SK-N-SH (cell line): ENCODE measurements around the gene BAIAP2. TPM values are rescaled to one million over a fixed set of nuclear protein-coding genes. Genes with fewer than 3 reads are reported as not detected.
A peak's percentile ranks its signal among the peaks of the same experiment; 100 is the strongest.

Experiments
- CTCF ChIA-PET: fragments of 300-600, 350-600 bp; formaldehyde crosslinking; extraction: SDS; loops from one replicate; lab custom pipeline; 2021; lab: Yijun Ruan, JAX
- POLR2A ChIA-PET: fragments of 350-600 bp; sonication (Branson Sonifier 250); formaldehyde crosslinking; extraction: SDS; loops from one replicate; lab custom pipeline; 2020; ENCODE audit warnings: antibody characterized with exemption, inconsistent platforms; lab: Yijun Ruan, JAX
- DNase-seq: peaks from one replicate; pipeline ENCODE4 v3.0.0; 2012
- H2AFZ ChIP-seq: fragments of 200-600 bp; sonication (generic); 2 replicates; pipeline ENCODE4 v1.8.1; 2016; ENCODE audit warnings: antibody characterized with exemption, mild to moderate bottlenecking, low read depth
- H3F3A ChIP-seq: fragments of 200-600 bp; sonication (generic); replicated peaks from 2 replicates; pipeline ENCODE3; 2016; ENCODE audit warnings: antibody characterized with exemption, mild to moderate bottlenecking; ENCODE audit not compliant: insufficient read depth
- H3K27ac ChIP-seq, 2 experiments: fragments of 200-500 bp in 1 of 2; fragments of 200-600 bp in 1 of 2; sonication (Bioruptor generic) in 1 of 2; sonication (generic), shearing (Covaris generic) in 1 of 2; 2 replicates each; pipeline versions ENCODE4 v1.5.1 to v1.6.1; 2014 to 2016; ENCODE audit warnings: low read depth in 2 of 2, inconsistent platforms in 1 of 2, low read length in 1 of 2, mild to moderate bottlenecking in 1 of 2, mixed read lengths in 1 of 2
- H3K27me3 ChIP-seq: fragments of 200-600 bp; sonication (generic), shearing (Covaris generic); 2 replicates; pipeline ENCODE4 v1.6.1; 2016; ENCODE audit warnings: mixed run types; ENCODE audit not compliant: insufficient read depth
- H3K36me3 ChIP-seq, 2 experiments: fragments of 200-500 bp in 1 of 2; fragments of 200-600 bp in 1 of 2; sonication (Bioruptor generic) in 1 of 2; sonication (generic) in 1 of 2; replicated peaks in 1 of 2; 2 replicates each; pipeline versions ENCODE3 to v1.5.1; 2014 to 2016; ENCODE audit warnings: low read length in 1 of 2, mild to moderate bottlenecking in 1 of 2; ENCODE audit not compliant: insufficient read depth in 2 of 2, control insufficient read depth in 1 of 2
- H3K4me1 ChIP-seq, 2 experiments: fragments of 200-500 bp in 1 of 2; fragments of 200-600 bp in 1 of 2; sonication (Bioruptor generic) in 1 of 2; sonication (generic), shearing (Covaris generic) in 1 of 2; 2 replicates each; pipeline versions ENCODE4 v1.5.1 to v1.6.1; 2014 to 2016; ENCODE audit warnings: low read depth in 1 of 2, low read length in 1 of 2, mixed run types in 1 of 2; ENCODE audit not compliant: insufficient read depth in 2 of 2, control insufficient read depth in 1 of 2
- H3K4me2 ChIP-seq: fragments of 200-600 bp; sonication (generic), shearing (Covaris generic); 2 replicates; pipeline ENCODE4 v1.6.1; 2017; ENCODE audit warnings: mixed run types
- H3K4me3 ChIP-seq, 2 experiments: fragments of 200-500 bp in 1 of 2; fragments of 200-600 bp in 1 of 2; sonication (Bioruptor generic) in 1 of 2; sonication (generic), shearing (Covaris generic) in 1 of 2; 2 replicates each; pipeline versions ENCODE4 v1.5.1 to v1.8.1; 2014 to 2016; ENCODE audit warnings: low read depth in 2 of 2, inconsistent platforms in 1 of 2, low read length in 1 of 2, mild to moderate bottlenecking in 1 of 2, mixed read lengths in 1 of 2, moderate library complexity in 1 of 2
- H3K79me2 ChIP-seq: fragments of 200-600 bp; sonication (generic); 2 replicates; pipeline ENCODE4 v1.8.1; 2017; ENCODE audit warnings: mild to moderate bottlenecking; ENCODE audit not compliant: insufficient read depth
- H3K9ac ChIP-seq: fragments of 200-600 bp; sonication (generic); 2 replicates; pipeline ENCODE4 v1.6.1; 2017; ENCODE audit warnings: mixed run types
- H3K9me2 ChIP-seq: fragments of 200-600 bp; sonication (generic); 2 replicates; pipeline ENCODE4 v1.6.1; 2017; ENCODE audit warnings: mixed run types
- H3K9me3 ChIP-seq: fragments of 200-600 bp; sonication (generic); 2 replicates; pipeline ENCODE4 v1.6.1; 2017; ENCODE audit warnings: mixed run types, mild to moderate bottlenecking, moderate library complexity
- H4K20me1 ChIP-seq: fragments of 200-600 bp; sonication (generic); 2 replicates; pipeline ENCODE4 v1.6.1; 2017; ENCODE audit warnings: mild to moderate bottlenecking, mixed run types; ENCODE audit not compliant: insufficient read depth
- CHD2 ChIP-seq: fragments of 150-350 bp; IDR thresholded peaks from 2 replicates; pipeline ENCODE4 v1.6.1; 2018; ENCODE audit warnings: low read length; ENCODE audit not compliant: partially characterized antibody
- ELF1 ChIP-seq: IDR thresholded peaks from 2 replicates; pipeline ENCODE4 v1.4.0; 2012
- EZH2phosphoT487 ChIP-seq: fragments of 200-600 bp; sonication (generic); IDR thresholded peaks from 2 replicates; pipeline ENCODE4 v1.6.1; 2017; ENCODE audit warnings: low read depth, mixed run types, mild to moderate bottlenecking, antibody characterized with exemption, moderate library complexity, borderline replicate concordance
- GATA2 ChIP-seq: sonication (generic); formaldehyde crosslinking; IDR thresholded peaks from 2 replicates; pipeline ENCODE4 v1.5.0; 2020; ENCODE audit warnings: mild to moderate bottlenecking, missing genetic modification reagents
- JUND ChIP-seq: IDR thresholded peaks from 2 replicates; pipeline ENCODE4 v1.4.0; 2012
- MXI1 ChIP-seq: IDR thresholded peaks from 2 replicates; pipeline ENCODE4 v1.6.1; 2012; ENCODE audit warnings: mild to moderate bottlenecking, low read depth, low read length, improper control_type of control experiment
- NFIC ChIP-seq: IDR thresholded peaks from 2 replicates; pipeline ENCODE4 v1.4.0; 2012; ENCODE audit warnings: borderline replicate concordance
- NRF1 ChIP-seq: IDR thresholded peaks from 2 replicates; pipeline ENCODE4 v1.6.1; 2012; ENCODE audit warnings: low read depth, mild to moderate bottlenecking, low read length
- POLR2AphosphoS5 ChIP-seq: IDR thresholded peaks from 2 replicates; pipeline ENCODE4 v1.6.1; 2012; ENCODE audit warnings: low read depth, low read length
- RAD21 ChIP-seq: IDR thresholded peaks from 2 replicates; pipeline ENCODE4 v1.6.1; 2012; ENCODE audit warnings: mild to moderate bottlenecking, low read length
- SMC3 ChIP-seq: IDR thresholded peaks from 2 replicates; pipeline ENCODE4 v1.6.1; 2012; ENCODE audit warnings: low read depth, low read length, improper control_type of control experiment
- TCF12 ChIP-seq: IDR thresholded peaks from 2 replicates; pipeline ENCODE4 v1.4.0; 2012
- WGBS: methylation state at CpG from one replicate; pipeline ENCODE4 v1.1.6; 2017; ENCODE audit warnings: low lambda C conversion rate; 5-methylcytosine and 5-hydroxymethylcytosine counted together
- polyA plus RNA-seq, 3 experiments: library from polyadenylated mRNA; depleted of rRNA; stranded (reverse); fragments of >200 nt; gene quantifications; 2 replicates each; pipeline ENCODE4 v1.2.3, GENCODE V29; 2012
- TF ChIP-seq, protein P1 (sequence below): IDR thresholded peaks from 2 replicates; pipeline ENCODE4; 2012
- TF ChIP-seq, protein P2 (sequence below): fragments of 150-350 bp; IDR thresholded peaks from 2 replicates; pipeline ENCODE4 v1.6.1; 2017; ENCODE audit warnings: antibody characterized with exemption, low read length, low read depth, borderline replicate concordance

BAIAP2 gene
- polyA plus RNA-seq, 1 of the 3 experiments (the other 2 are of a cell fraction): 19.8 TPM

DNA sequence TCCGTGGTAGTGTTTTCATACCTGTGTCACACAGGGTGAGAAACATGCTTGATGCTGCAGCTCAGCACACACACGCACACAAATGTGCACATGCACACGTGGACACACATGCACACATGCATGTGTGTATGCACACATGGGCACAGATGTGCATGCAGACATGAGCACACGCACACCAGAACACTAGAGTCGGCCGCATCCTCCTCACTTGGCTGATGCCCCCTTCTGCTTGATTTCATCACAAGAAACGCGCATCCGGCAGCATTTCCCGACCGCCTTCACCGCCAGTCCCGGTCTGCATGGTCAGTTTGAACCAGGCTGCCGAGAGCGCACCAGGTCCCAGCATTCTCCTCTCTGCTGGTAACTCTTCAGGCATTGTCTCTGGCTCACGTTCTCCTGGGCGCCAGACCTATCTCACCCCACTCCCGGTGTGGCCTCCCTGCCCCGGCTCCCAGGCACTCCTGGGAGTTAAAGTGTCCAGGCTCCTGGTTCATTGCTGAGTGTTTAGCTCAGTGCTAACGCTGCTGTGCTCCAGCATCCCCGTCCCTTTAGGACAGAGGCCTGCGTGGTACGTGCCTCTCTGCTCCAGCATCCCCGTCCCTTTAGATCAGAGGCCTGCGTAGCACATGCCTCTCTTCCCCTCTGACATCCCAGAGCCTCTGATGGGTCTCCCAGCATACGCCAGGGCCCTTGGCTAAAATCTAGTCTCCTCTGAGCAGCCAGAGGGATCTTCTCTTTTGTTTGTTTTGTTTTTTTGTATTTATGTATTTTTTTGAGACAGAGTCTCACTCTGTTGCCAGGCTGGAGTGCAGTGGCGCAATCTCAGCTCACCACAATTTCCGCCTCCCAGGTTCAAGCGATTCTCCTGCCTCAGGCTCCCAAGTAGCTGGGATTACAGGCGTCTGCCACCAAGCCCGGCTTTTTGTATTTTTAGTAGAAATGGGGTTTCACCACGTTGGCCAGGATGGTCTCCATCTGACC lies 16.0 kb downstream of the BAIAP2 start:
- Histone ChIP-seq H3K4me2 (no peak overlapping the region), H3K27ac (no peak overlapping the region), H3K9me2 (no peaks in the 10 kb centered on the region), H3K9me3 (no peaks in the 10 kb centered on the region), H3K4me3 (no peak overlapping the region), H3K36me3 (no peaks in the 10 kb centered on the region), H3K4me1 (peaks cover under 1 to 39% of the 10 kb centered on the region in 2 experiments; a peak in 1 of 4 replicates), H2AFZ (no peak overlapping the region), H3K27me3 (no peaks in the 10 kb centered on the region), H3K79me2 (peaks cover 13% of the 10 kb centered on the region; the same call in 1 of the 2 replicates), H4K20me1 (peaks cover 52% of the 10 kb centered on the region), H3K9ac (no peak overlapping the region), H3F3A (no peaks in the 10 kb centered on the region)
- no peak for TF ChIP-seq CHD2
- no peak for TF ChIP-seq JUND
- no peak for TF ChIP-seq POLR2AphosphoS5
- TF ChIP-seq SMC3: no peak
- TF ChIP-seq ELF1: no peak
- TF ChIP-seq EZH2phosphoT487: no peak
- no peak for TF ChIP-seq NRF1
- TF ChIP-seq, protein P1, sequence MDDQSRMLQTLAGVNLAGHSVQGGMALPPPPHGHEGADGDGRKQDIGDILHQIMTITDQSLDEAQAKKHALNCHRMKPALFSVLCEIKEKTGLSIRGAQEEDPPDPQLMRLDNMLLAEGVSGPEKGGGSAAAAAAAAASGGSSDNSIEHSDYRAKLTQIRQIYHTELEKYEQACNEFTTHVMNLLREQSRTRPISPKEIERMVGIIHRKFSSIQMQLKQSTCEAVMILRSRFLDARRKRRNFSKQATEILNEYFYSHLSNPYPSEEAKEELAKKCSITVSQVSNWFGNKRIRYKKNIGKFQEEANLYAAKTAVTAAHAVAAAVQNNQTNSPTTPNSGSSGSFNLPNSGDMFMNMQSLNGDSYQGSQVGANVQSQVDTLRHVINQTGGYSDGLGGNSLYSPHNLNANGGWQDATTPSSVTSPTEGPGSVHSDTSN: no peak
- no peak for TF ChIP-seq NFIC
- TF ChIP-seq, protein P2, sequence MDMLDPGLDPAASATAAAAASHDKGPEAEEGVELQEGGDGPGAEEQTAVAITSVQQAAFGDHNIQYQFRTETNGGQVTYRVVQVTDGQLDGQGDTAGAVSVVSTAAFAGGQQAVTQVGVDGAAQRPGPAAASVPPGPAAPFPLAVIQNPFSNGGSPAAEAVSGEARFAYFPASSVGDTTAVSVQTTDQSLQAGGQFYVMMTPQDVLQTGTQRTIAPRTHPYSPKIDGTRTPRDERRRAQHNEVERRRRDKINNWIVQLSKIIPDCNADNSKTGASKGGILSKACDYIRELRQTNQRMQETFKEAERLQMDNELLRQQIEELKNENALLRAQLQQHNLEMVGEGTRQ: no peak
- ChIA-PET POLR2A (no interaction called here), CTCF (interaction anchor here (0.7 to 3.0 kb wide), 6 partner anchors 14 to 151 kb away, joined by 3 to 13 read pairs (median 5); no protein-coding TSS in a partner anchor)
- 95% methylated on average over 29 of the region's 32 CpGs for WGBS
- DNase-seq: no peak

DNA sequence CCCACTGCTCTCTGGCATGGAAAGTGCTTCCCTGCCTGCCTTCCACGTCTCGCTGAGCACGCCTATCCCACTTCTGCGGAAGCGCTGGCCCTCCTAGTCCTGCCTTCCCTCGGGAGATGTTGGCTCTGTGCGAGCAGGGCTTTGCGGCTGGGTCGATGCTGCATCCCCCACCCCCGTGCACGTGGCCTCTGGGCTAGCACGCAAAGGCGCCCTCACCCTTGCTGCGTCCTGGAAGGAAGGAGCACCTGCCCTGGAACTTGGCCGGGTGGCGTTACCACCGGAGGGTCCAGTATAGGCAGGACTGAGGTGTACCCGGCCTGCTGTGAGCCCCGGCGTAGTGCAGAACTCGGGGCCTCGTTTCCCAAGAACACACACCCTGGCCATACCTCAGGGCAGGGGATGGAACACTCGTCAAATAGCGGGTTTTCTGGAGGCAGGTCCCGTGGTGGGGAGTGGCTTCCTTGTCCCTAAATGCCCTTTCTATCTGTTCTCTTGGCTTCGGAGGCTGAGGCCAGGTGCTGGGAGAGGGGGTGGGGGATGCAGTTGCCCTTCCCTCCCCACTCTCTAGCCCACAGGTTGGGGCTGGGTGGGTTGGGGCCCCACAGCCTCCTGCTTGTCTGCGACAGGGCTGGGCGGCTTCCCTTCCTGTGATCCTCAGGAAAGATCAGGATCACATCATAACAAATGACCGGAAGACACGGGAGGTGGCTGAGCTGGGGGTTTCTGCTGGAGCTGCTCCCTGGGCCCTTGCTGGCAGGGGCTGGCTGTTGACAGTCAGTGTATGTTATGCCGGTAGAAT lies 17.4 kb downstream of the BAIAP2 start:
- H3K9me3 ChIP-seq: no peaks in the 10 kb centered on the region
- WGBS: 85% methylated on average over 31 of the region's 31 CpGs
- ChIA-PET POLR2A (interaction anchor here (2.1 kb wide), 1 partner anchor 24 kb away, joined by 6 read pairs; no protein-coding TSS in a partner anchor), CTCF (interaction anchor here (1.3 to 2.7 kb wide), 3 partner anchors 12 to 49 kb away, joined by 4 to 10 read pairs (median 6); no protein-coding TSS in a partner anchor)
- no peaks in the 10 kb centered on the region for H3K9me2 ChIP-seq
- H4K20me1 ChIP-seq: peaks cover 40% of the 10 kb centered on the region
- peak overlapping the region in 1 of 2 experiments; percentile 84; a peak in 2 of 4 replicates for H3K27ac ChIP-seq
- no peak overlapping the region for H3K4me2 ChIP-seq
- H3K27me3 ChIP-seq: no peaks in the 10 kb centered on the region
- peaks cover 6 to 45% of the 10 kb centered on the region in 2 experiments; a peak in 1 of 4 replicates for H3K4me1 ChIP-seq
- peak; percentile 91 for DNase-seq
- no peaks in the 10 kb centered on the region; the same call in 1 of the 2 replicates for H3K79me2 ChIP-seq
- no peak overlapping the region for H3K9ac ChIP-seq
- no peaks in the 10 kb centered on the region for H3F3A ChIP-seq
- 0 out of 2 replicates have a peak, but pooled peaks have one; percentile 6 for TF ChIP-seq RAD21
- TF ChIP-seq TCF12: no peak
- peak; percentile 17; the same call in 1 of the 2 replicates for TF ChIP-seq GATA2 (CRISPR knock-in tag)
- peak; percentile 33; the same call in 1 of the 2 replicates for TF ChIP-seq MXI1
- no peak overlapping the region for H3K4me3 ChIP-seq
- H3K36me3 ChIP-seq: no peaks in the 10 kb centered on the region
- no peak overlapping the region for H2AFZ ChIP-seq
